ENCODE measurements around the gene VPS4B. TPM values are rescaled to one million over a fixed set of nuclear protein-coding genes. Genes with fewer than 3 reads are reported as not detected.
A peak's percentile ranks its signal among the peaks of the same experiment; 100 is the strongest.
"Not testable (repeated sequence)": the region's sequence is repeated elsewhere in the genome, so short reads cannot be mapped to it uniquely, and the experiment has no call there.

VPS4B gene
- polyA plus RNA-seq, 4 donors = 50.6 to 61.2 (median 56.1) TPM

DNA sequence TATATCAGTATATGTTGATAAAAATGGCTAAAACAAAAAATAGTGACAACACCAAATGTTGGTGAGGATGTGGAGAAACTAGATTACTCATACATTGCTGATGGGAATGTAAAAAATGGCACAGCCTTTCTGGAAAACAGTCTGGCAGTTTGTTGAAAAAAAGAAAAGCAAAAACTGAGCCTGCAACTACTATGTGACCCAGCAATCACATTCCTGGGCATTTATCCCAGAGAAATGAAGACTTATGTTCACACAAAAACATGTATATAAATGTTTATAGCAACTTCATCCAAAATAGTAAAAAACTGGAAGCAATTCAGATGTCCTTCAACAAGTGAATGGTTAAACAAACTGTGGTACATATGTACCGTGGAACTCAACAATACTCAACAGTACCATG lies 47.7 kb downstream of the VPS4B start:
- DNase-seq (ENCODE audit: low read depth in 4 of 4, low spot score in 3 of 4) = no peak

DNA sequence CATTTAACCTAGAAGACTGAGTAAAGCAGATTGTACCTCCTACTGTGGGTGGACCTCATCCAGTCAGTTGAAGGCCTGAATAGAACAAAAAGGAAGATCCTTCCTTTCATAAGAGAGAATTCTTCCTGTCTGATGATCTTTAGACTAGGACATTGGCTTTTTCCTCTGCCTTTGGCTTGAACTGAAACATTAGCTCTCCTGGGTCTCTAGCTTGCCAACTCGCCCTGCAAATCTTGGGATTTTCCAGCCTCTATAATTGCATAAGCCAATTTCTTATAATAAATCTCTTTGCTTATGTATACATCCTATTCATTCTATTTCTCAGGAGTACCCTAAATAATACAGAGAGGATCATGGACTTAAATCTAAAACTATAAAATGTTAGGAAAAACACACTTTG lies 49.1 kb downstream of the VPS4B start:
- DNase-seq (ENCODE audit: low read depth in 4 of 4, low spot score in 3 of 4) = no peak

DNA sequence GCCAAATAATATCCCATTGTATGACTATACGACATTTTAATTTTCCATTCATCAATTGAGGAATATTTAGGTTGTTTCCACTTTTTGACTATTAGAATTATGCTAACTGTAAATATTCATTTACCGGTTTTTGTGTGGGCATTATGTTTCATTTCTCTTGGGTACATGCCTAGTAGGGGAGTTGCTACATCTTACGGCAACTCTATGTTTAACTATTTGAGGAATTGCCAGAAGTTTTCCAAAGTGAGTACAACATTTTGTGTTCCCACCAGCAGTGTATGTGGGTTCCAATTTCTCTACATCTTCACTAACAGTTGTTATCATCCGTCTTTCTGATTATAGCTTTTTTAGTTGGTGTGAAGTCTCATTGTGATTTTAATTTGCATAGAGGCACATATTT lies 53.7 kb downstream of the VPS4B start:
- no peak for DNase-seq (ENCODE audit: low read depth in 4 of 4, low spot score in 3 of 4)

DNA sequence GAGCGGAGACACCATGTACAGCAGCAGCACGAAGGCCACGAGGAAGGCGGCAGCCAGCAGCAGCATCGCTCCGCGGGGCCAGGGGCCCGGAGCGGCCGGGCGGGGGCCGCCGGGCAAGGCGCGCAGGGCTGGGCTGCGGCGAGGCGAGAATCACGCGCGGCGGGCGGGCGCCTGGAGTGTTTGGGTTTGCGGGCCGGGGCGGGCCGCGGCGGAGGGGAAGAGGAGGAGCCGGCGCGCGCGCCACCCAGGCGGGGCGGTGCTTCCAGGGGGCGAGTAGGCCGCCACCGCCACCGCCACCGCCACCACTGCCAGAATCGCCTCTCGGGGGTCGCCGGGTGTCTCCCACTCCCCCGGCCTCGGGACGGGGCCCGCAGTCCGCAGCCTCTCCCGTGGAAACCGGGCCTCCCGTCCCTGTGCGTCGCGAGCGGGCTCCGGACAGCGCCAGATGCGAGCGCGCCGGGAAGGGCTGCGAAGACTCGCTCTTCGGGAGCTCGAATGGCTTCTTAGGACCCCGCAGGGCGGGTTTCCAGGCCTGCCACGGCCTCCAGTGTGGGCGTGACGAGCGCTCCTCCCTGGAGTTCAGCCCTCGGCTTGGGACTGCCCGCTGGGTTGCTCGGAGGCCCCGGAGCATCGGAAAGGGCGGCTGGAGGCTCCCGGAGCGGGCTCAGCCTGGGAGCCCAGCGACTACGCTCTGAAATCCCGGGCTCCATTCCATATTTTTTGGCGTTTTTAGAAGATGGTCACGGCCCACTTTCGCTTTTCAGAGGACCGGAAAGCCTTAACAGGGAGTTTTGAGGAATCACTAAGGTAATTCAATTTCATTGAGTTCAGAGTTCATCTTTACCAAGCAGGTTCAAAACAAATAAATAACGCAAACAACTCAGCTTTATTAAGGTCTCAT lies 55.0 kb downstream of the VPS4B start, which contains the start of gene KDSR:
Gene KDSR, minus strand, starts transcription at position 154 of the 901 bp plus-strand sequence. Its CDS starts 88 bp downstream, at position 66.
- DNase-seq (ENCODE audit: low read depth in 4 of 4, low spot score in 3 of 4) = peak; percentile 92 to 98 (median 97)

DNA sequence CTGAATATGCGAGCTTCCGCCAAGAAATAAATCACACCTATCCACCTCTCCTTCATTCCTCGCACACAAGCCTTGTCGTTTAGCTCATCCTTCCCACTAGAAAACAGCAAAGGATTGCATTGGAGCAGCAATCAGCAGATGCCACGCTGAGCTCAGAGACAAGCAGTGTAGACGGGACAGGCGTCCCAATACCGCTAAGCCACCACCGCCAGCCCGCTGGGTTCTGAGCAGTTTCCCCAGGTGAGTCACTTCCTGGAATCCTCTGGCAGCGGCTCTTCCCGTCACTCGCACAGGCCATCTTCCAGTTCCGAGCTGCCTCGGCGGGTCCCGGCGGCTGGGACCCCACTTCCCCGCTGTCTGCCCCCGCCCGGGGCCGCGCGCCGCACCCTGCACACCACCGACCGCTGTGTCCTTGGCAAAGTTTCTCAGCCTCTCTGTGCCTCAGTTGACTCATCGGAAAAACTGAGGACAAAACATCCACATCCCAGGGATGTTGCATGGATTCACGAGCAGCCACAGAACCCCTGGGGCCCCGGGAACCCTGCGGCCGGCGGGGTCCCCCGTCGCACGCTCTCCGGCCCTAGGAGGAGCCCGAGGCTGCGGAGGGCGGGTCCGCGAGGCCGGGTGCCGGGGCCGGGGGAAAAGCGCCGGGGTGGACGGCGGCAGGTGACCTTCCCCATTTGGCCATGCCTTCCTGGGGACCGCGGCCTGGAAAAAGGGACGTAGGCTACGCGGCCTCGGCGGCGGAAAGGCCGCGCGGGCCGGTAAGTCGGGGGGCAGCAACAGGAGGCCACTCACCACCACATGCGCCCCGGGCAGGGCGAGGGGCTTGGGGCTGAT lies 55.8 kb downstream of the VPS4B start:
- DNase-seq (ENCODE audit: low read depth in 4 of 4, low spot score in 3 of 4) = no peak

DNA sequence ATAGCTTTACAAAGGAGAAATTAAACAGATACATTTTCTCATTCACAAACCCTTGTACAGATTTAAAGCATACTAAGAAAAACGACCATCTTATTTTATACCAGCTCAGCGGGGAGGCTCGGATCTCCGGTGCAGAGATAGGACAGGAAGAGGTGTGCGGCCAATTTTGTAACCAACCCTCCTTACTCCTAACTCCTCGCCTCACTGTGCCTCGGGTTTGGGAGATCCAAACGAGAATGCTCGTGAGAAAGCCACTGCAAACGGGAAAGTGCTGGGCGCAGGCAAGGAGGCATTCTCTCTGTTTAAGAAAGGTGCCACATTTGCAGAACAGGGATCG lies 56.4 kb downstream of the VPS4B start:
- DNase-seq (ENCODE audit: low read depth in 4 of 4, low spot score in 3 of 4) = no peak

DNA sequence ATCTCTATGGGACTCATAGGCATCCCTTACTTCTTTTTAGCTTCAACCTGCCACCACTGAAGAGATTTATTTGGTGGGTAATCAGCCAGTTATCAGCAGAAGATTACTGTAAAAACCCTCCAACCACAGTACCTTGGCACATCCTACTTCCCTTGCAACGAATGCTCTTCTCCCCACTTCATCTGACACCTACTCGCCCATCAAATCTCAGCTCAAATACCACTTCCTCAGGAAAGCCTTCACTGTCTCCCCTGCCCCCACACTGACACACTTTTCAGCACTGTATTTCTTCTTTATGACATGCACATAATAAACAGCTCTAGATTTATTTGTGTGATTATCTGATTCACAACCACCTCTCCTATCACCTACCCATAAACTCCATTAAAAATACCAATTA lies 58.3 kb downstream of the VPS4B start:
- DNase-seq (ENCODE audit: low read depth in 4 of 4, low spot score in 3 of 4) = no peak

DNA sequence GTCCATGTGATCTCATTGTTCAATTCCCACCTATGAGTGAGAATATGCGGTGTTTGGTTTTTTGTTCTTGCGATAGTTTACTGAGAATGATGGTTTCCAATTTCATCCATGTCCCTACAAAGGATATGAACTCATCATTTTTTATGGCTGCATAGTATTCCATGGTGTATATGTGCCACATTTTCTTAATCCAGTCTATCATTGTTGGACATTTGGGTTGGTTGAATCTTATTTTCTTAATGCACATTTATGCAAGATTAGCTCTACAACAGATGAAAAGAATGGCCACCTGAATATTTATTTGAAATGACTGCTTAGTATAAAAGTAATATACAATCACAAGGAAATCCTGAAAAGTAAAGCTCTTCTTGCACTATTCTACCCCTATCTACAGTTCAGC lies 58.9 kb downstream of the VPS4B start:
- not testable (repeated sequence) for DNase-seq (ENCODE audit: low read depth in 4 of 4, low spot score in 3 of 4)

DNA sequence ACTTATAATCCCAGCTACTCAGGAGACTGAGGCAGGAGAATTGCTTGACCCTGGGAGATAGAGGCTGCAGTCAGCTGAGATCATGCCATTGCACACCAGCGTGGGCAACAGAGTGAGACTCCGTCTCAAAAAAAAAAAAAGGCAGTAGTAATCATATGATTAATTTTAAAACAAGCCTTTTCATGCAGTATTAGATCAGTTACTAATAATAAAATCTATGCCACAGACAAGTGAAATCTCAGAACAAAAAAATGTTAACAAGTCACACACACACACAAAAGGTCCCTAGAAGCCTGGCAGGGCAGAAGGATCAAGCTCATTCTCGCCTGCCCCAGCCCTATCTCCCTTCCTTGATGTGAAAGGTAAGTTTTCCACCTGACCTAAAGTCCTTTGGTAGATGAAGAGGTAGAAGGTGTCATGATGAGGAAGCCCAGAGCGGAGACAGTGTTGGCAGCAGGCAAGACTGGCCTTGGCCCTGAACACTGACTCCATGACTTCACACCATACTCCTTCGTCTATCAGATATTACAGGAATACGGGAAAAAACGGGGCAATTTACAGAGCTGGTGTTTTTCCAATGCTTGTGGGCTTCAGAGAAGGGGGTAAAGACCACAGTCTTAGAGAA lies 65.9 kb downstream of the VPS4B start:
- DNase-seq (ENCODE audit: low read depth in 4 of 4, low spot score in 3 of 4) = no peak

DNA sequence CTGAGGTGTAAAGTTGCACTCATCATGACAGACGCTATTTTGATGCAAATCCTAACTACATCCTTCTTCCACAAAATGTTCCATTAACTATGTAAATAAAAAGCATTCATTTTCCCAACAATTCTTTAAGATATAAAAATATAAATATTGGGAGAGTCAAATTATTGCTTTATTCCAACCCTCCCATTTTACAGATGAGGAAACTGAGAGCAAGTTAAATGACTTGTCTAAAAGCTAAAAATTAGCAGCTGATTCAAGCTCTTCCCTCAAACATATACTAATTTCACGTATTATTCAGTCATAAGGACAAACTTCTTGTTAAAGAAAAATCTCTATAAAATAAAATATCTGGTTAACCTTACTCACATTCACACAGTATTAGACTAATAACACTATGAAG lies 72.0 kb downstream of the VPS4B start:
- no peak for DNase-seq (ENCODE audit: low read depth in 4 of 4, low spot score in 3 of 4)

DNA sequence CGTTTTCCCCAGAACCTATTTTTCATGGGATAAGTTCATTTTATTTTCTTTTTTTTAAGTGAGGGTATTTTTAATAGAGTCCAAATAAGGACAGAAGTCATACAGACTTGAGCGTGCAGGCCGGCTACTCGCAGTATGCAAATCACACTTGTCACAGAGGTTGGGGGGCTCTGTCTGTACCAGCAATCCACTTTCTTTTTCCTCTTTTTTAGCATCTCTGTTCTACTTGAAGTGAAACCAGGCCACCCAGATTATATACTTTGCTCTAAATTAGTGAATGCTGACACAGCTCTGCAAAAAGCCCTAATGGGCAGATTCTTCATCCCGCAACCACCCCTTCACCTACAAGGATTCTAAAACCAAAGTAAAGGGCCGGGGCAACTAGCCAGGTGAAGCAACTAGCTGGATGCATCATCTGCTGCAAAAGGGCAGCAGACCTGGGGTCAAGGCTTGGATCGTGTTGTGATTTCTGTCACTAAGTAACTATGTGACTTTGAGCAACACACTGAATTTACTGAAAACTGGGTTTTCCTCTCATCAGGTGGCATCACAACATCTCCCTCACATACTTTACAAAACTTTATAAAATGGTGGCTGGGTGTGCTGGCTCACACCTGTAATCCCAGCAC lies 73.7 kb downstream of the VPS4B start:
- no peak for DNase-seq (ENCODE audit: low read depth in 4 of 4, low spot score in 3 of 4)

DNA sequence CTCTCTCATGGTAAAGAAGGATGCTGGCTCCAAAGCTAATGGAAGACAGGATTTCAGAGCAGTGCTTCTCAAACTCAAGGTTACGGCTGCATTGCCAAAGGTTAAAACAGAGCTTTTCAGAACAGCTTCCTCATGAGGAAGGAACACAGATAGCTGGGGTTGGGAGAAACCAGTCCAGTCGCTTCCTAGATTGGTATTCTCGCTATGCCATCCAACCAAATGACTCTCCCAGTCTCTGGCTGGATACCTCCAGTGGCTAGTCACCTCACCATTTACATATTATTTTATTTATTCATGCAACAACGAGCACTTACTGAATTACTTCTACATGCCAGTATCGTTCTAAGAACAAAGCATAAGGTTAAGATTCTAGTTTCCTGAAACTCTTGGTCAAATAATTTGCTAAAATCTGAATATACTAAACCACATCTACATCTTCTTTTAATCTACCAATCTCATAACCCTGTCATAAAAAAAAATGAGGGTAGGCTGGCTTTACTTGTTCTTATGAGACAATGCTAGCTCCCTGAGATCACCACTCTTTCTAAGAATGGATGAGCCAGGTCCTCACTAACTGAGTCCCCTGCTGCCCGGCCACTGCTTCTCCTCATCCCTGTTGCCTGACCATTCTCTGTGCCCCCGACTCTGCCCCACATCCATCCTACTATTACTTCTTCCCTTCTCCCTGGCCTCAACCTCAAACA lies 75.6 kb downstream of the VPS4B start:
- no peak for DNase-seq (ENCODE audit: low read depth in 4 of 4, low spot score in 3 of 4)

DNA sequence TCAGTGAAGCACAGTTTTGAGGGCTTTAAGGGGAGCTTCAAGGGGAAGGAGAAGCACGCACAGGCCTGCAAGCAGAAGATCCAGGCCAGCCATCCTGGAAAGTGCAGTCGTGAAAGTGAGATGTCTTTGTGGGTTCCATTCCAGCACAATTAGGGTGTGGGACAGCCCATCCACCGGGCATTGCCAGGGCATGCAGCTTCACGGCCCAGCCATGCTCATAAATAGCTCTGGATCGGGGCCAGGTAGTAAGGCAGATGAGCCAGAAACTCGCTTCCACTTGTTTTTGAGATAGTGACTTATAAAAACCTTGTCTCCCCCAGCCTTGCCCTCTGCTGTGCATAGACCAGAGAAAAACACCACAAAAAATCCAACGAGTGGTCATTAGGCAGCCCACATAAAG lies 76.2 kb downstream of the VPS4B start:
- DNase-seq (ENCODE audit: low read depth in 4 of 4, low spot score in 3 of 4) = no peak

DNA sequence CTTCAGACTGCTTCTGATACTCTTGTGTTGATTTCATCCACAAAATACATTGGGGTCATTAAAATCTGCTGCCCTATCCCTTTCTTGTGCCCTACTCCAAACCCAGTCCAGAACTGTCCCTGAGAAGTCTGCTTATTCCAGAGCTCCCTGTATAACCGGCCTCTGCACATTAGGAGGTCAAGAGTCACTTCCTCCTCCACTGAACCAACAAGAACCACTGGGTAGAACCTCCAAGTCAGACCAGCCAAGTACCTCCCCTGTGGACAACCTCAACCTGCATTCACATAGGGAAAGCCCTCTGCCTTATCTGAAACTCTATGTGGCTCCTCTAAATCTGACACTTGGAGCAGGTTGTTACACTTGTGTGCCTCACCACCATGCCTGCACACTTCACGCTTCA lies 77.4 kb downstream of the VPS4B start:
- no peak for DNase-seq (ENCODE audit: low read depth in 4 of 4, low spot score in 3 of 4)

DNA sequence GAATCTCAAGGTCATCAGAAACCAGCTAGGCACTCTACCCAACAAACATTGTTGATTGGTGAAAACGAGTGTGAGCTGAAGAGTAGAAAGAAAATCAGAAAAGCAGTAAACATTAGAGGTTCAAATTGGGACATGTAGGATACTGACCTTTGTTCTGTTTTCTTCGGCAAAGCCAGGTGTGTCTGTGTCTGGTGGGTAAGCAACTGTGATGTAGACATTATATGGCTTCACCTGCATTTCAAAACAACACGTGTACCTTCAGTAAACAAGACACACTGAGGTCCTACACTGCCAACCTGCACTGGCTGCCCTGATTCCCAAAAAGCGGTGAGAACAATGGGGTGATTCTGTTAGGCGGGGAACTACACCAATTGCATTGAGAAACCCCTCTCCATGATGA lies 78.0 kb downstream of the VPS4B start:
- DNase-seq (ENCODE audit: low read depth in 4 of 4, low spot score in 3 of 4) = no peak

DNA sequence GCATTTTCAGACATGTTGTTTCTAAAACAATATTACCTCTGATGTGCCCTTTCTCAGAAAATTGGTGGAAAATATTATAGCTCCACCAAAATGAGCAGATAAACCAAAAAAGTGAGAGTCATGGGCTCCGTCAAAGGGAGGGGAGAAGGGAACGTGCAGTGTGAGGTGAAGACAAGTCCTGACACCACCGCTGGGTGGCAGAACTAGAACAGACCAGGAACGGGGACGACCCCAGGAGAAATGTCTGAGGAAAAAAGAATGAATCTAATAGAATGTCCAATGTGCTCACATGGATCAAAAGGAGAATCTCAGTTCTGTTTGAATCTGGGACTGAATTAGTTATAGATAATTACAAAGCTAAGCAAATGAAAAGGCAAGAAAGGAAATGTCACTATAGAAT lies 80.1 kb downstream of the VPS4B start:
- DNase-seq (ENCODE audit: low read depth in 4 of 4, low spot score in 3 of 4) = no peak

DNA sequence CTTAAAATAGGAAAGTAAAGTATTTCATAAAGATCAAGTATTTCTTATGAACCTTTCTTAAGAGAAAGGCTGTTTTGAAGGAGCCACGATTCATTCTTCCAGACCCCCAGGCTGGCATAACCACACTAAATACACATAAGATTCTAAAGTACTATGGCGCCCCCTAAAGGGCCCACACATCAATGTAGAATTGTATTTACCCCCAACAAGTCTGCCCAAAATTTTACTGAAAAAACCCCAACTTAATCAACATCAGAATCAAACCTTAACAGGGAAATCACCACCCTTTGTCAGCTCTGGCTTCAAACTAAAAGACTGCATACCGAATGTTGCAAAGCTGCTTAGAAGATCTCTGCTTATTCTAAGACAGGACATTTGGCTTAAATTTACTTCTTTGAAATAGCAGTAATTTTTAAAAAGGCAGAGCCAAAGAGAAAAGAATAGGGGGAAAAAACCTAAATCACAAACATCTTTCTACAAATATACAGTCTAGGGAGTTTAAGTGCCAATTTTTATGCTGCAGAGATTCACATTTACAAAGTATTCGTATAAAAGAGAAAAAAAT lies 82.3 kb downstream of the VPS4B start:
- no peak for DNase-seq (ENCODE audit: low read depth in 4 of 4, low spot score in 3 of 4)
